ENCODE measurements around the gene ATP7B. TPM values are rescaled to one million over a fixed set of nuclear protein-coding genes. Genes with fewer than 3 reads are reported as not detected.

Gene ATP7B
- total and polyA plus RNA-seq, 8 donors: 2.0 to 6.0 (median 2.6) TPM

DNA sequence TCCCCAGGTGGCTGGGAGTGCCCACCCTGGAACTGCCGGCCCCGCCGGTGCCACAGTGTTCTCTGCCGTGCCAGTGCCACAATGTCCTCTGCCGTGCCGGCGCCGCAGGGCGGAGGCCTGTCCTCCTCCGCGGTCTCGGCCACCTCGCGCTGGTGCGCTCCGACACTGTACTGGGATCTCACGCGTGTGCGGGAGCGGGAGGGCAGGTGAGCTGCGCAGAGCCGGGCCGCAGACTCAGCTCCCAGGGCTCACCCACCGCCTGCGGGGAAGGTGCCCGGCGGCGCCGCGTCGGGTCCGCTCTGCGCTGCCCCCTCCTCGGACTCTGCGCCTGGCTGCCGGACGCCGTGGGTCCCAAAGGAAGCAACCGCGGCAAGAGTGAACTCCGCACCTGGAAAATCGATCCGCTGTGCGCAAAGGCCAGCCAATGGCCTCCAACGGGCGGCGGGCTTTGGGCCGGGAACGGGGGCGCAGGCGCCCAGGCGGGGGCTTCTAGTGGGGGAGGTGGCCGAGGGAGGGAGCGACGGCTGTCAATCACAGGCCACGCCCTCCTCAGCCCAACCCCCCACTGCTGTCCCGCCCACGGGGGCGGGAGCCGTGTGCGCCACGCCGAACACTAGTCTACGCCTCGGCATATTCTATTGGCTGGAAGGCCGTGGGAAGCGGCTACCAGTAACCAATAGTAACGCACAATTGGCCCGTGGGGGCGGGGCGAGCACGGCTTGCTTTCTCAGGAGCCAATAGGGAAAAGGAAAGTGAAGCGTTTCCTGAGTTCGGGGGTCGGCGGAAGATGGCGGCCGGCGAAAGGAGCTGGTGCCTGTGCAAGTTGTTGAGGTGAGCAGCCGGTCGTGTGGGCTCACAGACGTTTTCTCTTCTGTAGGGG lies 622 bp upstream of the ATP7B start, which contains the start of gene ALG11:
ALG11 (plus strand) TSS at position 767 of the 880 bp plus-strand sequence; CDS start at position 788, 21 bp downstream.
- DNase-seq (peak; percentile 99 to 100 (median 99)), FAIRE-seq (peak; percentile 29), ATAC-seq (peak; percentile 98 to 100 (median 99))
- TF ChIP-seq CTCF (IDR thresholded peaks at IDR 0.05): no peak
- WGBS, 2 donors: 0% methylated on average over 71 to 82 of the region's 82 CpGs
- no peaks in the 10 kb centered on the region for H3K9me3 ChIP-seq
- H3K27ac ChIP-seq: peak within 1 kb of the TSS; percentile 28 to 67 (median 62)
- H3K27me3 ChIP-seq: no peaks in the 10 kb centered on the region
- H3K4me1 ChIP-seq: peaks cover 7 to 8% (median 8%) of the 10 kb centered on the region in 3 donors
- intact Hi-C loops (cut with DNase I): no loop called here
- no peaks in the 10 kb centered on the region for H3K36me3 ChIP-seq
- peak within 1 kb of the TSS; percentile 63 to 98 (median 82) for H3K4me3 ChIP-seq

DNA sequence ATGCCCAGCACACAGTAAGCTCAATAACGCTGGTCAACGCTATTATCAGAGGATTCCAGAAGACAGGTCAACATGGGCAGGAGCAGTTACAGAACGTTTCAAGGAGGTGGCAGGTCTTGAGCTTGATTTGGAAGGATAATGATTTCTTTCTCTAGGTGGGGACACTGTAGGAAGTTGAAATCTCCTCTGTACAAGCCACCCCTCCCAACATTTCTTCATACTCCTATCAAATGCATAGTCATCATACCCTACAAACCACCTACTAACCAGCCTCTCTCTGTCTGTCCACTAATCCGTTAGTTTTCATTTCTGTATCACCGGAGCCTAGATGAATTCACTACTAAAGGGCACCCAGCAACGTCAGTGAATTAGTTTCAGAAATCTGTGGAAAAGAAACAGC lies 1.3 kb downstream of the ATP7B start:
- Histone ChIP-seq H3K4me1 (peaks cover 7 to 8% (median 8%) of the 10 kb centered on the region in 3 donors), H3K4me3 (no peak overlapping the region), H3K36me3 (no peaks in the 10 kb centered on the region), H3K27ac (no peak overlapping the region), H3K27me3 (no peaks in the 10 kb centered on the region), H3K9me3 (no peaks in the 10 kb centered on the region)
- DNase-seq: no peak
- intact Hi-C loops (cut with DNase I): loop anchor here in 2 of 3 donors (10.0 kb wide), 1 partner anchor 115 kb away; the partner anchor contains the start of gene NEK5 (in 2 of the 2)
- ATAC-seq: no peak
- WGBS, 2 donors: 52 to 58% methylated on average over 6 of the region's 6 CpGs
- no peak for TF ChIP-seq CTCF (IDR thresholded peaks at IDR 0.05)
- FAIRE-seq: no peak

- H3K36me3 ChIP-seq: no peaks in the 10 kb centered on the region
- no peaks in the 10 kb centered on the region for H3K9me3 ChIP-seq
- intact Hi-C loops (cut with DNase I): loop anchor here in 2 of 3 donors (10.0 kb wide), 1 partner anchor 118 kb away; the partner anchor contains the start of gene NEK5 (in 2 of the 2)
- no peak overlapping the region for H3K27ac ChIP-seq
- no peak for TF ChIP-seq CTCF (IDR thresholded peaks at IDR 0.05)
- H3K27me3 ChIP-seq: no peaks in the 10 kb centered on the region
- ATAC-seq (no peak), FAIRE-seq (no peak), DNase-seq (no peak)
- H3K4me3 ChIP-seq: no peak overlapping the region
- WGBS, 2 donors: 81% methylated on average over 8 of the region's 8 CpGs
- H3K4me1 ChIP-seq: no peaks in the 10 kb centered on the region
Measured at GRCh38 chr13:52006523-52007245, 4.6 kb downstream of the ATP7B start.

GRCh38 chr13:52005841-52006522 lies 5.3 kb downstream of the ATP7B start:
- no peaks in the 10 kb centered on the region for H3K9me3 ChIP-seq
- no peak overlapping the region for H3K27ac ChIP-seq
- DNase-seq: no peak
- no peaks in the 10 kb centered on the region for H3K36me3 ChIP-seq
- no peaks in the 10 kb centered on the region for H3K4me1 ChIP-seq
- no peak overlapping the region for H3K4me3 ChIP-seq
- ATAC-seq: no peak
- H3K27me3 ChIP-seq: no peaks in the 10 kb centered on the region
- 89 to 92% methylated on average over 13 of the region's 13 CpGs for WGBS, 2 donors
- intact Hi-C loops (cut with DNase I): loop anchor here in 2 of 3 donors (10.0 kb wide), 1 partner anchor 119 kb away; the partner anchor contains the start of gene NEK5 (in 2 of the 2)
- FAIRE-seq: no peak
- TF ChIP-seq CTCF (IDR thresholded peaks at IDR 0.05): no peak

Measured in pancreas (tissue), 10 donors.